HG03139 (cell line): ENCODE data around the gene CCDC81.

Source experiments
- ATAC-seq: cut with Tn5 transposase; IDR thresholded peaks from one replicate; pipeline ENCODE4 v1.9.1; 2021; ENCODE audit not compliant: unreplicated experiment

Gene CCDC81

DNA sequence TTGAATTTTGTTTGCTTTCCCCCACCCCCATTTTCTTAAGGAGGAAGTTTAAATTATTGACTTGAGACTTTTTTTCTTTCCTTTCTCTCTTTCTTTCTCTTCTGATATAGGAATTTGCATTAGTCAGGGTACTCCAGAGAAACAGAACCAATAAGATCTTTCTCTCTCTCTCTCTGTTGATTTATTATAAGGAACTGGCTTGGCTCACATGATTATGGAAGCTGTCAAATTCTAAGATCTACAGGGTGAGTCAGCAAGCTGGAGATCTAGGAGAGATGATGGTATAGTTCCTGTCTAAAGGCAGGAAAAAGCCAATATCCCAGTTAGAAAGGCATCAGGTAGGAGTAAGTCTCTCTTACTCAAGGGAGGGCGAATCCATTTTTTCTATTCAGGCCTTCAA is 64.0 kb downstream of the CCDC81 start:
- no peak for ATAC-seq

DNA sequence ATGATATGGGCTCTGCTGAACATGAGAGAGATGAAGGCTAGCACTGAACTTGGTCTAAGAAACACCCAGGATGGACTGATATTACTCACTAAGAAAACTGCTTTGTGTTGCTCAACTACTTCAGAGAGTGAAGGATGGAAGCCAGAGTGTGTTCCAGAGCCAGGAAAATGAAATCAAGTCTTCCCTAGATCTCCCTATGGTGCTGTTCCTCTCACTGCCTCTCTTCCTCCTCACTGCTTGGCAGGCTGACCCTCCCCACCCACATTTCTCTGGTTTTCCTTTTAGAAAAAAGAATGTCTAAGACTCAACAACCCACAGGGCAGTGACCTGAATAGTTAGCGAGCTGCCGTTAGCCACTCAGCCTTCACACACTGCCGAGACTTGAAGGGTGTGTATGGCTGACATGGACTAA is 65.6 kb downstream of the CCDC81 start:
- ATAC-seq: no peak

DNA sequence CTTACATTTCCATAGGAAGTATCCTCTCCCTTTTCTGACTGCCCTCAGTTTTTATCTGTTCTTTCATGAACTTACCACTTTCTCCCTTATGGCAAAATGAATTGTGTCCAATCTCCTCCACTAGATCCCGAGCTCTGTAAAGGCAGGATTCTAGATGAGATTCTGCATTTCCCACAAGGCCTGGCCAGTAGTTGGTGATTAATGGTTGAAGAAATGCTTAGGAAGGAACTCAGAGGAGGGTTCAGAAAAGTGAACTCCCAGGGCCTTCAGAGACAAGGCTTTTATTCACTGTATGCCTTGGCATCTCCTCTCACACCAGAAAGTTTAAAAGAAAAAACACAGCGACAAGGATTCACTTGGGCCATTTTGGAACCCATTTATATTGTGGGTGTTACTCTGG is 66.2 kb downstream of the CCDC81 start:
- ATAC-seq: no peak

DNA sequence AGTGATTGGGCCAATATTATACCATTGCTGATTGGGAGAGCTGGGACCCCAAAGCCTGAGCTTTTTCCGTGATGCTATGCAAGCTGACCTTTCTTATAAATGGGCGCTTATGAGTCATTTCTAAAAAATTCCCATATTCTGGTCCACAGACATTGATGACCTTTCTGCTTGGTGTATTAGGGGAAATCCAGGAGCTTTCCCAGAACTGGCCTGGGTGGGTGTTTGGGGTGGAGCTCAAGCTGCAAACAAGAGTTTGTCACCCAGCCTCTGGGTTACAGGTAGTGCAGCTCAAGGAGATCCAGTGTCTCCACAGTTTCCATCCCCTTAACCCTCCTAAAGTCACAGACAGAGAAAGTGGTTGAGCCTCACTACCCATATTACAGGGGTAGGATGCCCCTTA is 67.7 kb downstream of the CCDC81 start:
- ATAC-seq: no peak

DNA sequence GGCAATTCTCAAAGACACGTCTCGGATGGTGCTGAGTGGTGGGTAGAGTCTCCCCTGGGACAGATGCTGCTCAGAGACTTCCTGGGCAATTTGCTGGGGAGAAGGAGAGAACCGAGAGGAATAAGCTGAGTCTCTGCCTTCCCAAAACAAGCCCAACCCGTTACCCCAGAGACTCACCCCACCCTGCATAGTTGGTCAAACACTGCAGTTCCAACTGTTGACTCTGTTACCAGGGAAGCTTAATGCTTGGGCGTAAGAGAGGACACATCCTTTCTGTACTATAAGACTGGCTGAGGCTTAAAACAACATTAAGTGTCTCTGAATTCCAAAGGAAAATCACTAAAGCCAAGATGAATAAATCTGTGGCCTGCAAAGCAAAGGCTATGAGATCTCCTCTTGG is 68.1 kb downstream of the CCDC81 start:
- ATAC-seq: no peak

DNA sequence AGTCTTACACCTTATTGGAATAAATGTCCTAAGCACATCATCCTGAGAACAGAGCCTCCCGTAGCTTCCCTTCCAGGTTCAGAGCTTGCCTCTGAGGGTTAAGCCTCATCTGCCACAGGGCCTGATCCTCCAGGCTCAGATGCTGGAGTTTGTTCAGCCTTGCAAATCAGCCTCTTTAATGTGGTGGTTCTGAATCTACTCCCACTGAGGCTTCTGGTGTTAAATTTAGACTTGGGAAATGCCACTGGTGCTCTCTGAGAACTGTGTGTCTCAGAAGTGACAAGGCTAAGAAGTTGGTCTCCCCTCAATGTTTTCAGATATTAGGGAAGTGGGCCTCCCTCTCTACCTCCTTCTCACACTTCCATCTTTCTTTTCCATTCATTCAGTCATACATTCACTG is 68.7 kb downstream of the CCDC81 start:
- no peak for ATAC-seq

DNA sequence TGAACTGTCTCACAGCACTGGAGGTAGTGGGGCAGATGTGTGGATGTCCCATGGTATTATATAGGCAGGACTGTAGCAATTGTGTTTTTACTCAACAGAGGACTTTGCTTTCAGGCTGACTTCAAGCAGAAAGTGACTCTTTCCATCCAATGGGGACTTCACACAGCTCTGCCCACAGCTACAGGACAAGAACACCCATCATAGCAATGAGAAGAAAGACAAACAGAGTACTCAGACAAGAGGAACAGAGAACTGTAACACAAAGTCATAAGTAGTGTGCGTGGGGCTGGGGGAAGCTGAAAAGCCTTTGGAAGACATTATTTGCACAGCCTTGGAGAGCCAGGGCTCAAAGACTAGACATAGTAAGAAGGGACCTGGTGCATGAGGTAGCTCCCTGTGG is 70.3 kb downstream of the CCDC81 start:
- no peak for ATAC-seq

DNA sequence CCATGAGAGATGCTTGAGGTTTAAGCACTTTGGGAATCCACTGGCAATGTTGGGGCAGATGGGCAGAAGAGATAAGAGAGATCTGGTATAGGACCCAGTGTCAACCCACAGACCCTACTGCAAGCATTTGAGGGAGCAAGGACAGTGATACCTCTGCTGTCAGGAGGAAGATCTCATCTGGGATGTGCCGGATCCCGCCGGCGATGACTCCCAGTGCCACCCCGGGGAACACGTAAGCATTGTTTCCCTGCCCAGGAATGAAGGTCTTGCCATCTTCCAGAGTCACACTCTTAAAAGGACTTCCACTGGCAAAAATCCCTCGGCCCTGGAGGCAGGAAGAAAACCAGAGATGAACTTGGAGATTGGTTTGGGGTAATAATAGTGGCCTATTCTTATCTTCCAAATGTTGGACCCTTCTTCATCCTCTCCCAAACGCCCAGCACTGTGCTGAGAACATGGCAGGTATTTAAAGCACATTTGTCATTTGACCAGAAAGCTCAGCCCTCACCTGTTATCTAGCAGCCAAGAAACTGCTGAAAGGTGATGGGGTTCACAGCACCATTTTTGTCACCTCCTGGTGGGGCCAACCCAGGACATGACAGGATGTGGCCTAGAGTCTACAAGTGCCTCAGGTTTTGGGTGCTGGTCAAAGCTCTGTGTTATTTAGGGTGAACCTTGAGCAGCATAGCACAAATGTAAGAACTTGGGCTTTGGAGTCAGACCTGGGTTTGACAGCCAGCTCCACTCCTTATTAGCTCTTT is 71.7 kb downstream of the CCDC81 start:
- no peak for ATAC-seq

DNA sequence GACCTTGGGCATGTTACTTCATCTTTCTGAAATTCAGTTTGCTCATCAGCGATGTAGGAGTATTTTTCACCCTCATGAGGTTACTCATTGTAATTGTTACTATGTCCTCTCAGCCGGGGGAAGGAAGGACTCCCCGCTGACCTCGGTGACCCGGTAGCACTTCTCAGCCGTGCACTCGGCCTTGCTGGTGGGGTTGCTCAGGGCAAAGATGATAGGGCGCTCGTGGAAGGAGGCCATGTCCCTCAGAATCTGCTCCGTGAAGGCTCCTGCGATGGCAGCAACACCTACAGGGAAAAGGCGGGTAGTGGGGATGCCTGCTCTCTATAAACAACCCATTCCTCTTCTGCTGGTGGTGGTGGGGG is 72.2 kb downstream of the CCDC81 start:
- ATAC-seq: no peak

DNA sequence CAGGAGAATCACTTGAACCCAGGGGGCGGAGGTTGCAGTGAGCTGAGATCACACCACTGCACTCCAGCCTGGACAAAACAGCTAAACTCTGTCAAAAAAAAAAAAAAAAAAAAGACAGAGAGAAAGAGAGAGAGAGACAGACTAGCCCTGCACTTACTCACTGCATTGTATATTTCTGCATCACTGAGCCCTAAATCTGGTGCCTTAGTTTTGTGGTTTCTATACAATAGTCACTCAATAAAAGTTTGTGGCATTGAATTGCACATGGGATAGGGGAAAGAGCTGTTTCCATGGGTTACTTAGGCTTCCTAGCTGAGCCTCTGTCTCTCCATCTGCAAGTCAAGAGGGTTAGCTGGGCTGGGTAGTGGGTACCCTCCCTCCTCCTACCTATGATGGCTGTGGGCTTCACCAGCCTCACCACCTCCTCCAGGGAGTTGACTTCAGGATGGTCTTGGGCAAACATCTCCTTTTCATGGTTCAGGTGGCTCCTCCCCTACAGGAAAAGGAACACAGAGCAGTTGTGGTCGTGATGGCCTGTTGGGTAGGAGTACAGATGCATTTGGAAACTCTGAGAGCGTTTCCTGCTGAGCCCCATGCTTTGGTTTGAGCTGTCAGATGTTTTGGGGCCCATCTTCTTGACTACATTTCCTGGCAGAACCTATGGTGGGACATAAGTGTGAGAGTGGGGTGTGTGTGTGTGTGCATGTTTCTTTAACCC is 73.2 kb downstream of the CCDC81 start:
- ATAC-seq: no peak

DNA sequence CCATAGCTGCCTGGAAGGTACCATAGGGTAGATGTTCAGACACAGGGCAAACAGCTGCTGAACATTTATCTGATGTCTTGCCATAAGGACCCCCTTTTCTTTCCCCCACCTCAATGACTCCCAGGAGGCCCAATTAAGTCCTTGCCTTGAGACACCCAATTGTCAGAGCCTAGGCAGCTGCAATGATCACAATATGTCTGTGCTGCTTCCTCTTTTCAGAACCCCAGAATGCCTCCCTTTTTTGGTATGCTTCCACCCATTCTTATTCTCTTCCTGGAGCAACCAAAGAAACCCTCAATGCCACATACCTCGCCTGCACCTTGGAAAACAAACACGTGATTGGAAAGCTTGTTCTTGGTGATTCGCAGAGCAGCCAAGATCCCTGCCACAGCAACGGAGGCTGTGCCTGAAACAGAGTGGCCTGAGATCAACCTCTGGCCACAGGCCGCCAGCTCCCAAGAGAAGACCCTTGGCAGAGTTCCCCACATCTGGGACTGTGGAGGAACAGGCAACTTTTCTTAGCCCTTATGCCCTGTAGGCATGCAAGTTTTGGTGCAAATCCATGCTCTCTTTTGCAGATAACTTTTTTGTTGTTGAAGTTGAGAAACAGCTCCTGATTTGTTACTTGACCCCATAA is 75.4 kb downstream of the CCDC81 start:
- ATAC-seq: no peak

DNA sequence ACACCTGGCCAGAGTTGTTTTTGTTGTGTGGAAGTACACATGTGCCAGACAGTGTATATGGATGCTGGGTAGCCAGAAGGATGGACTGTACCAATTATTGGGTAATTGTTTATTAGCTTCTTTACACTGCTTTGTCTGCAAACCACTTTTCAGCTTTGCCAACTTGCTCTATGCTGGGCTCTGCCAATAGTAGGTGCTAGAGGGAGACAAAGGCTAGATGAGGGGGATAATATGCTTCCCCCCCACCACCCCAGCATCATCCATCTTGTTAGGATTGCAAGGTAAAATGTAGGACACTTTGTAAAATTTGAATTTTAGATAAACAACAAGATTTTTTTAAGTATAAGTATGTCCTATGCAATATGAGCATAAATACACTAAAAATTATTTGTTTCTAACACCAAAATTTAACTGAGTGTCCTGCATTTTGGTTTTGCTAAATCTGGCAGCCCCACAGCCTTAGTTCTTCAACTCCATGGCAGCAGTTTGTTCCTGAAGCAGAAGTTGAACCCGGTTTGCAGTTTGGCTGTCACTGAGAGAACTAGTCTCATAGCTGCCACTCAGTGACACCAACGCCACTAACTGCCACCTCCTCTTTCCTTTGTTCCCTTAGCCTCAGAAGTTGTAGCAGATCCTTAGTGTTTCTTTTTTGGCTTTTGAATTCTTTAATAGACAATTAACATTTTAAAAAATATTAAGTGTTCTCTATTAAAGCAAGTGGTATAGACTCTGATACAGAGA is 78.8 kb downstream of the CCDC81 start:
- no peak for ATAC-seq

DNA sequence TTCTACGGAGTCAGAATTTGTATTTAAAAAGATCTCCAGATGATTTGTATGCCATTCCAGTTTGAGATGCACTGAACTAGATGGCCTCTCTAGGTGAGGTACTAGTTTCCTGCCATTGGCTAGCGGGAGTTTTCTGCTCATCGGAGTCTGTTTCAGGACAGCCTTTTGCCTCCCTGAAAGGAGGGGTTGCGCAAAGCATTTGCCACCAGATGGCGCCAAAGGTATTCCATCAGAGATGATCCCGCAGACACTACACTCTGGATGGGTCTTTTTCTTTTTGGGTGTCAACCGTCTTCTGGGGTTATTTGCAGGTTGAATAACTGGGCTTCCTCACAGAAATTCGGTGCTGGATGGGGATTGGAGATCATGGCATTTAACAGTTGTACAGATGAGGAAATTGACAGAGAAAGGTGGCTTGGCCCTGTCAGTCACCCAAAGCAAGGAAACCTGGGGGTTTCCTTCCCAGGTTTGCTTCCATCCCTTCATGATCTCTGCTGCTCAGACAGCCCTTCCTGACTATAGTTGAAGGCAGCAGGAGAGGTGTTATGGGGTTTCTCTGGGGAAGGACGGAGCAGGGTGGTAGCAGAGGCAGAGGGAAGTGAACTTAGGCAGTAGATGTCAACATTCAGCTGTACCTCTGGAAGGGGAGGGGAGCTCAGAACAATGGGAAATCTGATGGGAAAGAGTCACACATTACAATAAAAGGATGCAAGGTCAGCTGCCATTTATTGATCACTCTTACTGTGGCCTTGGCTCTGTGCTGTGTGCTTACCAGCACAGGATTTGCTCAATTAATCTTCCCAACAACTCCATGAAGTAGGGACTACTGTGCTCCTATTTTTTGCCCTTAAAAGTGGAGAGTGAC is 81.6 kb downstream of the CCDC81 start:
- ATAC-seq: peak; percentile 74

DNA sequence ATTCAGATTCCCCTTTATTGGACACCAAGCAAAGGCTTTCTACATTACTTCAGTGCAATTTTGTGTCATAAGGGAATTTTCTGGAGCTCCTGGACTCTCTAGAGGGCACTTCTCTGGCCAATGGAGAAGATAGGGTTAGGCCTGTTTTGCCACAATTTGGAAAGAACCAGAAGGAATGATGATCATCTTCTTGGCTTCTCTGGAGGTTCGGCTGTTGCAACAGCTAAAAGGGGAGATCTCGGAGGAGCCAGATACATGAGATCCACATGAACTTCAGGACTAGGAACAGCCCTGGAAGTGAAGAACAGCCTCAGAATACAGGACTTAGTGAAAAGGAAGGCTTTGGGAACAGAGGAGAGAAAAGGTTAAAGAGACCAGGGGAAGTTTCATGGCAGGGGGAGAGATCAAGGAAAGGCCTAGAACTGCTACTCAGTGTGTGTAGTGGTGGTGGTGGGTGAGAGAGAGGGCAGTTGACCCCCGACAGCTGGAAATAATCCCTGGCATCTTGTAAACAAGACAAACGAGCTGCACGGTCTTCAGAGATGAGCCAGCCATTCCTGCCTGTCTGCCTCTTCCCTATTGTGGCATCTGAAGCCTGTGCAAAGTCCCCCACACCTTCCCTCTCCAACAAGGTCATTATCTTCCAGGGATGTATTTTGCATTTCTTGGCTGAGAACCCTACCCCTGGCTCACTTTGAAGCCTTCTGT is 83.8 kb downstream of the CCDC81 start:
- no peak for ATAC-seq

DNA sequence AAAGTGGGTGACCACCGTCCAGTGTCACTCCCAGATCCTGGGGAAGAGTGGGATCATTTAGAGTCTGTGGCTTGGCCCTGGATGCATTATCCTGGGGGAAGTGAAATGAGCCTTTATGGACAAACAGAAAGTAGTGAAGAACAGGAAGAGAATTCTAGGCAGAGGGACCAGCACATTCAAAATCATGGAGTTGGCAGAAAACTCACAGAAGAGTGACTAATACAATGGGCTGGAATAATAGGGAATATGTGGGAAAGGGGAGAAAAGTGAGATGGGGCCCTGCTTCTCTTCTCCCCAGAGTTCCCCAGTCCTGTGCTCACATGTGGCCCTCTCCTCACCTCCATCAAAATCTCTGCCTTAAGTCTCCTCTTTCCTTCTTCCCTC is 84.3 kb downstream of the CCDC81 start:
- ATAC-seq: no peak

DNA sequence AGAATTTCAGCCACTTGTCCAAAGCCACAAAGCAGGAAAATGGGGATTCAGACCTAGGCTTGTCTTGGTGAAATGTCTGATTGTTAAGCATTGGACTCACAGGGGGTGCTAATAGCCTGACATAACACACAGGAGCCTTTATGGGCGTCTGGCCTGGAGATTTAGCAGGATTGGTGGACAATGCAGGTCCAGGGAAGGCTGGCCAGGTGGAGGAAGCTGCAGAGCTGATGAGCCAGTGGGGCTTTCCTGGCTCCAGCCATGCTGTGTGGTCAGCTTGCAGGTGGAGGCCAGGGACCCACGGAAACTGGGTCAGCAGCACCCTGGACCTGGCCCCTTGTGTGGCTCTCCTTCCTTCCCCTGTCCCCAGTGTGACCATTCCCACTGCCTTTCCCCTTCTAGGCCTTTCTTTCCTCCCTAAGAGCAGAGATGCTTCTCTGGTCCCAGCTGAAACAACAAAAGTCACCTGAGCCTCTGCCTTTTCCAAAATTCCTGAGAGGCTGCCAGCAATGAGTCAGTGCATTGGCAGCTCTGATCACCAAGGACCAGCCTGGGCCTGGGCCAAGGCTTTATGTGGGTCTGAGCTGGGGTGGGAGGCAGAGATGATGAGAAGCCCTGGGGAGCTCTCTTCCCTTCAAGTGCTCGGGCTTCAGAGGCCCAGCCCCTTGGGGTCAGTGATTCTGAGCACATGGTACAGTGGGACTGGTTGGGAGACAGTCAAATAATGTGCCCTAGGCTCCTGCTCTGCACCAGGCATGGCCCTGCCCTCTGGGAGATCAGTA is 85.2 kb downstream of the CCDC81 start:
- no peak for ATAC-seq

DNA sequence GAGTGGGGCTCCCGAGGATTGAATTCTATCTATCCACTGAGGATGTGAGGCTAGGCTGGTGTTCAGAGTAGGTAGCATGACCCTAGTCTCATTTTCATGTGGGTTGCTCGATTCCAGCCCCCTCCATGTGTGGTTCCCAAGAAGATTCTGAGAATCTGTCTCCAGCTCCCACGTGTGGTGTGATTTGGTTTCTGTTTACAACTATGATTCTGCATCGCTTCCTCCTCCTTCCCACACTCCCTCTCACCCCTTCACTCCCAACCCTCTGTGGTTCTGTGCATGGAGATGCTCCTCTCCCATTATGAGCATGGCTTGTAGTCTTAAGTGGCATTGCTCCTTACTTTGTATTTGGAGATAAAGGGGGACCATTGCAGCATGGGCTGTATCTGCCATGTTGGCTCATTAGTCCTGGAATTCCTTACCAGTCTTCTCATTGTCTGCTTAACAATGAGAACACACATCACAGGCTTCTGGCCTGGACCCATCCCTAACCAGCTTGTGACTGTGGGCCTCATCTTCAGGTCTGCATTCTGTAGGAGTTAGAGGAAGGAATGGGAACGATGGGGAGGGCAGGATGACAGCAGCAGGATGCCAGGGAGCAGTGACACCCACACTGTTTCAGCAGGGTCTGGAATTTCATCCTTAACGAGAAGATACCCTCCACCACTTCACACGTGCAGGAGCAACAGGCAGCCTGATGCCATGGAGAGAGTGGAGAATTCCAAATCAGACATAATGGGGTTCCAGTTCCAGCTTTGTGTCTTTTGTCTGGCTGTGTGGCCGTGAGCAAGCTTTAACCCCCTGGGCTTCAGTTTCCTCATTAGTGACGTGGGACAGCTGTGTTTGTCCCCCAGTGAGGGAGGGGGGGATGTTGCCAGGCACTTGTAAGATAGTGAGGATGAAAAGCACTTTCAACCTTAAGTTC is 86.0 kb downstream of the CCDC81 start:
- ATAC-seq: no peak

DNA sequence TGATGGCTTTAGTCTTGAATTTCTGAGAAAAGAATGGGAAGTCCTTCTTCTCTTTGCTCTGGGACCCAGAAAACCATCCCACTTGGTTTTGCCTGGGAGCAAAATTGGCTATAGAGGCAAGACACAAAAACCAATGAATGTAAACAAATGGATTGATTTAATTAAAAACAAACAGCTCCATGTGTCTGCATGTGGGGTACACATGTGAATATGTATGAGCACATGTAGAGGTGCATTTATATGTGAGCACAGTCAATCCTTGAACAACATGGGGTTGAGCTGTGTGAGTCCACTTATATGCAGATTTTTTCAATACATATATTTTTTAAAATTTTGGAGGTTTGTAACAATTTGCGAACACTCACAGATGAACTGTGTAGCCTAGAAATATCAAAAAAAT is 87.2 kb downstream of the CCDC81 start:
- ATAC-seq: no peak
